Kidney (tissue), 14 donors: ENCODE measurements around the gene CCDC15. TPM values are rescaled to one million over a fixed set of nuclear protein-coding genes. Genes with fewer than 3 reads are reported as not detected.

Source experiments
- DNase-seq, 5 donors: peaks; one replicate each; pipeline ENCODE4 v3.0.0-alpha.2; 2013 to 2020
- FAIRE-seq: peaks from 2 replicates; lab custom pipeline; 2012; peaks lifted over from hg19 to GRCh38; lab: Jason Lieb, UNC
- H3K27ac ChIP-seq, 2 donors: one replicate each; pipeline ENCODE4 v1.7.0; 2013; ENCODE audit warnings: low read depth in 2 of 2, low read length in 2 of 2, inconsistent platforms in 1 of 2
- H3K27me3 ChIP-seq: one replicate; pipeline ENCODE4 v1.7.1; 2013; ENCODE audit warnings: low read length, inconsistent platforms; ENCODE audit not compliant: control insufficient read depth, insufficient read depth
- H3K36me3 ChIP-seq, 3 donors: one replicate each; pipeline versions ENCODE4 v1.7.0 to v1.7.1; 2013; ENCODE audit warnings: low read length in 3 of 3, control low read depth in 1 of 3, inconsistent platforms in 1 of 3; ENCODE audit not compliant: insufficient read depth in 3 of 3, control insufficient read depth in 2 of 3
- H3K4me1 ChIP-seq, 3 donors: one replicate each; pipeline versions ENCODE4 v1.7.0 to v1.7.1; 2013; ENCODE audit warnings: low read length in 3 of 3, inconsistent platforms in 1 of 3, low read depth in 1 of 3; ENCODE audit not compliant: control insufficient read depth in 2 of 3, insufficient read depth in 2 of 3
- H3K4me3 ChIP-seq, 3 donors: one replicate each; pipeline versions ENCODE4 v1.7.0 to v1.8.1; 2013; ENCODE audit warnings: low read length in 3 of 3, control low read depth in 1 of 3, inconsistent platforms in 1 of 3
- H3K9ac ChIP-seq, 3 donors: one replicate each; pipeline versions ENCODE4 v1.7.0 to v1.7.1; 2013; ENCODE audit warnings: low read length in 3 of 3, control low read depth in 1 of 3, inconsistent platforms in 1 of 3
- H3K9me3 ChIP-seq, 3 donors: one replicate each; pipeline versions ENCODE4 v1.7.0 to v1.7.1; 2013; ENCODE audit warnings: low read length in 3 of 3, control low read depth in 1 of 3, inconsistent platforms in 1 of 3; ENCODE audit not compliant: control insufficient read depth in 2 of 3, insufficient read depth in 1 of 3
- CTCF ChIP-seq: IDR thresholded peaks from 3 replicates; pipeline ENCODE4 v1.5.1; 2012; ENCODE audit warnings: mild to moderate bottlenecking, moderate library complexity, borderline replicate concordance; ENCODE audit not compliant: insufficient read depth; ENCODE audit errors: extremely low read depth
- intact Hi-C: fragments of 100-400 bp; cut with DNase I; formaldehyde crosslinking; loops from one replicate; pipeline ENCODE4 v1.11.1; 2022
- polyA plus RNA-seq: library from polyadenylated mRNA; stranded (reverse); fragments of 350-450 nt; fragmentation: Illumina TruSeq; extraction: RNeasy Lipid Tissue Mini Kit (QIAGEN cat#74804); gene quantifications from one replicate; pipeline ENCODE4 v1.2.3, GENCODE V29; 2014; ENCODE audit warnings: low read depth, low replicate concordance; ENCODE audit not compliant: insufficient read depth
- total RNA-seq: library from RNA; stranded (reverse); fragmentation: NEBNext Ultra II Directional; extraction: Animal tissue kit (Norgen Biotek cat#: 25700); gene quantifications from one replicate; pipeline ENCODE4 v1.2.1, GENCODE V29; 2021
- donor health status: control.
- donor health status: control.
- donor health status: control.
- donor health status: control.
- donor health status: control.
- donor health status: DM: yes; HTN: yes; CAD: no.
- donor health status: Normal renal cell carcinoma (clear cell type).

The CCDC15 gene
- total and polyA plus RNA-seq, 2 donors from 2014 or later: 0.22 to 1.5 TPM

GRCh38 chr11:125084761-125085231, 130.8 kb downstream of the CCDC15 start:
- Histone ChIP-seq H3K4me3 (no peak overlapping the region), H3K9me3 (no peaks in the 10 kb centered on the region), H3K9ac (no peak overlapping the region), H3K36me3 (no peaks in the 10 kb centered on the region), H3K27me3 (no peaks in the 10 kb centered on the region), H3K4me1 (no peaks in the 10 kb centered on the region), H3K27ac (no peak overlapping the region)
- intact Hi-C loops: no loop called here
- no peak for TF ChIP-seq CTCF
- no peak for DNase-seq
- FAIRE-seq: no peak

GRCh38 chr11:125085301-125086081, 131.5 kb downstream of the CCDC15 start:
- TF ChIP-seq CTCF: no peak
- Histone ChIP-seq H3K4me1 (no peaks in the 10 kb centered on the region), H3K36me3 (no peaks in the 10 kb centered on the region), H3K27me3 (no peaks in the 10 kb centered on the region), H3K4me3 (no peak overlapping the region), H3K27ac (no peak overlapping the region), H3K9me3 (no peaks in the 10 kb centered on the region), H3K9ac (no peak overlapping the region)
- DNase-seq (no peak), FAIRE-seq (no peak)
- intact Hi-C loops: no loop called here

DNA sequence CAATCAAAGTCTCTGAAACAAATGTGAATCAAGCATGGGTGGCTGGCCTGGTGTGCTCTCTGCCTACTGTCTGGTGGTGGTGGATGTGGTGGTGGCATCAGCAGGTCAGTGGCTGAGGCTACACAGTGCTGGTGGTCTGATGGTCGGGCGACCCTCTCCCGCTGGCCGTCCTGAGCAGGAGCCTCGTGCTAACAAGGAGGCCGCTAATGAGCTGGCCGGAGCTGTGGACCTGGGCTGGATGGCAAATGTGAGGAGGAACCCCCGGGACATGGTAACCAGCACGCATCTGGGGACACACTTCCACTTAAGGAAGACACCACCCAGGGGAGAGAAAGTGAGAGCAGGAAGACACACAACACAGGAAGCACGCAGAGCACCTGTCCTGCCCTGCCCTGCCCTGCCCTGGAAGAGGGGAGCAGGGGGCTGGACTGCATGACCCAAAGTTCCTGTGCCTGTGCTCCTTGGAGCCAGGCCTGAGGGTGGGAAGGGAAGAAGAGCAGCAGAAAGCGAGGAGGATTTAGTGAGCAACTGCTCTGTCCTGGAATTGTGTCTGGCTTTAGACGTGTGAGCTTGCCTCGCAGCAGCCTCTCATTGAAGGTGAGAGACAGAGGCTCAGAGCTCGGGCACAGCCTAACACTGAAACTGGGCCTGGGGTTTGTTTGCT, 132.8 kb downstream of the CCDC15 start:
- no peak overlapping the region for H3K4me3 ChIP-seq
- H3K9ac ChIP-seq: no peak overlapping the region
- intact Hi-C loops: no loop called here
- H3K27me3 ChIP-seq: no peaks in the 10 kb centered on the region
- no peak overlapping the region for H3K27ac ChIP-seq
- no peak for TF ChIP-seq CTCF
- no peaks in the 10 kb centered on the region for H3K9me3 ChIP-seq
- H3K4me1 ChIP-seq: peaks cover 0 to 2% (median 0%) of the 10 kb centered on the region in 3 donors
- H3K36me3 ChIP-seq: no peaks in the 10 kb centered on the region
- FAIRE-seq (no peak), DNase-seq (peak in 1 of 5 donors; percentile 62)
